ENCODE measurements around the gene KLF12. TPM values are rescaled to one million over a fixed set of nuclear protein-coding genes. Genes with fewer than 3 reads are reported as not detected.

The KLF12 gene
- 6.2 TPM for polyA plus RNA-seq
- long read RNA-seq, donor 1: 0 reads
- long read RNA-seq, donor 2: 0 reads
- long read RNA-seq, donor 3: 0 reads
- long read RNA-seq, donor 4: 0 reads
- long read RNA-seq, donor 5: 0 reads
- long read RNA-seq, donor 6: 0 reads
- long read RNA-seq, donor 7: 0 reads
- long read RNA-seq, donor 8: 0 reads
- long read RNA-seq, donor 9: 0 reads
- long read RNA-seq, donor 10: 0 reads
- long read RNA-seq, donor 11: 0 reads

DNA sequence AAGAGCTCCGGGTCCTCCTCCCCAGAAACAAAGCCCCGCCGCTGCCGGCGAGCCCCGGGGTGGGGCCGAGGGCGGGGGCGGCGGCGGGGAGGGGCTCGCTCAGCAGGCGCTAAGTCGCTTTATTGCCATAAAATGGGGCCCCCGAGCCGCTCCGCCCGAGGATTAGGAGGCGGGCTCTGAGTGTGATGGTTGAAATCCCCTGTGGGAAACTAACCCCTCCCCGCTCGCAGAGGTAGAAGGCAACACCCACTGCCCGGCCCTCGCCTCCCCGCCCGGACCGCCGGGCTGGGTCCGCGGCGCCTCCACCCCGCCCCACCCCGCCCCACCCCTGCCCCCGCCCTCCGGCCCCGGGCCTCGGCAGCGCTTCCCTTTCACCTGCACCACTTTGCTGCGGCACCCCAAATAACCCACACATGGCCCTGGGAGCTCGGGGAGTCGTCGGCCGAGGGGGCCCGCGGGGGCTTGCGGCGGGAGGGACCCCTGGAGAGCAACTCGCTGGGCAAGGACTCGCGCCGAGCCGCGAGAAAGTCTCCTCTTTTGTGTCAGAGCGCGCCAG lies at the start of gene KLF12:
TSS of gene KLF12 (minus strand) at position 184 of the 556 bp plus-strand sequence.
- Histone ChIP-seq H3K9me3 (ENCODE audit: control insufficient read depth, low read depth, low read length) (no peaks in the 10 kb centered on the region), H3K4me3 (ENCODE audit: low read length) (peak within 1 kb of the TSS; percentile 80), H3K27ac (ENCODE audit: low read length) (peak within 1 kb of the TSS; percentile 80), H3K4me1 (ENCODE audit: control insufficient read depth, insufficient read depth, low read length) (no peaks in the 10 kb centered on the region), H3K27me3 (ENCODE audit: control insufficient read depth, insufficient read depth, low read length) (no peaks in the 10 kb centered on the region), H3K36me3 (ENCODE audit: control insufficient read depth, insufficient read depth, low read length) (no peaks in the 10 kb centered on the region)
- DNase-seq: peak; percentile 82 to 90
- no CpG with 5 or more reads among the region's 54 CpGs for WGBS (ENCODE audit: insufficient coverage, low lambda C conversion rate)

DNA sequence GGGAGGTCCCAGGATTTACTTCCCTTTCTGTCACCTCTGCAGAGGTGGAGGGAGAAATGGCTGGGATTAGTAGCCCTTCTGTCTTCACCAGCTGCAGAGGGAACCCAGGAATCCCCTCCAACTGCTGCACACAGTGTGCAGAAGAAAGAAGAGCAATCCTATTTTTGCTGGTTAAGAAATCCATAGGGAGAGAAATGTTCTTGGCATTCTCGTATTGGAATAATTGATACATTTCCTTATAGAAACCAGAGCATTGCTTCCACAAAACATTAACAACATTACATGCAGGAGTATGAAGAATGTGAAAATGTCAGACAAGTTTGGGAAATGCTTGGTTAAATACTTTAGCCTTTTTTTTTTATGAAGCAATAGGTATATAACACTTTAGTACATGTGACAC lies 48.3 kb upstream of the KLF12 start:
- H3K36me3 ChIP-seq (ENCODE audit: control insufficient read depth, insufficient read depth, low read length): no peaks in the 10 kb centered on the region
- 80% methylated on average over 1 of the region's 1 CpG for WGBS (ENCODE audit: insufficient coverage, low lambda C conversion rate)

DNA sequence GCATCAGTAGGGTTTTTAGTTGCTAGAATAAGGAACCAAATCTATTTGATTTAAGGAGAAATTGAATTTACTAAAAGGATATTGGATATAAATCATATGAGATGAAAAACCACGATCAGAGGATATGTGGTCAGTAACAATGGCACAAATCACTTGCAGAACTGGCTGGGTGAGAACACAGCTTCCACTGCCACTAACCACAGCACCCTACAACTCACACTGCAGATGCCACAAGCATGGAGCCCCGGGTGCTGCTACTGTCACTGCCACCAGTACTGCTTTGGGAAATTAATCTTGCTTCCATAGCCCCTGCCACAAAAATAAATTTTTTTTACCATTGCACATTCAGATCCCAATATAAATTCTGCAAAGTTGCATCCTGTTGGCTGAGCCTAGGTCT lies 40.6 kb upstream of the KLF12 start:
- WGBS (ENCODE audit: insufficient coverage, low lambda C conversion rate): no CpG with 5 or more reads among the region's 2 CpGs
- Histone ChIP-seq H3K9me3 (ENCODE audit: control insufficient read depth, low read depth, low read length) (no peaks in the 10 kb centered on the region), H3K36me3 (ENCODE audit: control insufficient read depth, insufficient read depth, low read length) (no peaks in the 10 kb centered on the region), H3K27me3 (ENCODE audit: control insufficient read depth, insufficient read depth, low read length) (no peaks in the 10 kb centered on the region), H3K4me1 (ENCODE audit: control insufficient read depth, insufficient read depth, low read length) (no peaks in the 10 kb centered on the region), H3K27ac (ENCODE audit: low read length) (no peak overlapping the region), H3K4me3 (ENCODE audit: low read length) (no peak overlapping the region)
- no peak for DNase-seq

More for the DNA sequence above, 48.3 kb upstream of the KLF12 start:
- no peak for DNase-seq
- H3K27ac ChIP-seq (ENCODE audit: low read length): no peak overlapping the region
- no peak overlapping the region for H3K4me3 ChIP-seq (ENCODE audit: low read length)
- no peaks in the 10 kb centered on the region for H3K4me1 ChIP-seq (ENCODE audit: control insufficient read depth, insufficient read depth, low read length)
- no peaks in the 10 kb centered on the region for H3K27me3 ChIP-seq (ENCODE audit: control insufficient read depth, insufficient read depth, low read length)
- no peaks in the 10 kb centered on the region for H3K9me3 ChIP-seq (ENCODE audit: control insufficient read depth, low read depth, low read length)

DNA sequence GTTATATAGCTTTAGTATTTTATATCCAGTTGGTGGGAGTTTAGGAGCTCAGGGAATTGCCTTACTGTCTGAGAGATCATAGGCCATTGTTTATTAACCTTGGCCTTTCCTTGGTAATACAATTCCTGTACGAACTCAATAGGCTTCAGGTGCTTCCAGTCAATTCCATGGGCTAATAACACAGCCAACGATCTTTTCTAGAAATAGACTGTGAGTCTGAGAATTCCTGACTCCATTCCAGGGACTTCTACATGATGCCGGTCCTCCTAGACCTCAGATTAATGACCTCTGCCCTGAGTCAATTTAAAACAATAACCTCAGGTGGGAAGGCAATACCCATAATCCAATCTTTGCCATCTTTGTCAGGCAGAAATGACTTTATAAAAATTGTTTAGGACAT lies 39.6 kb upstream of the KLF12 start:
- no peaks in the 10 kb centered on the region for H3K27me3 ChIP-seq (ENCODE audit: control insufficient read depth, insufficient read depth, low read length)
- no peaks in the 10 kb centered on the region for H3K9me3 ChIP-seq (ENCODE audit: control insufficient read depth, low read depth, low read length)
- H3K4me1 ChIP-seq (ENCODE audit: control insufficient read depth, insufficient read depth, low read length): peaks cover under 1% of the 10 kb centered on the region
- no peak for DNase-seq
- no peak overlapping the region for H3K4me3 ChIP-seq (ENCODE audit: low read length)
- no peaks in the 10 kb centered on the region for H3K36me3 ChIP-seq (ENCODE audit: control insufficient read depth, insufficient read depth, low read length)
- no CpG with 5 or more reads among the region's 3 CpGs for WGBS (ENCODE audit: insufficient coverage, low lambda C conversion rate)
- H3K27ac ChIP-seq (ENCODE audit: low read length): no peak overlapping the region

DNA sequence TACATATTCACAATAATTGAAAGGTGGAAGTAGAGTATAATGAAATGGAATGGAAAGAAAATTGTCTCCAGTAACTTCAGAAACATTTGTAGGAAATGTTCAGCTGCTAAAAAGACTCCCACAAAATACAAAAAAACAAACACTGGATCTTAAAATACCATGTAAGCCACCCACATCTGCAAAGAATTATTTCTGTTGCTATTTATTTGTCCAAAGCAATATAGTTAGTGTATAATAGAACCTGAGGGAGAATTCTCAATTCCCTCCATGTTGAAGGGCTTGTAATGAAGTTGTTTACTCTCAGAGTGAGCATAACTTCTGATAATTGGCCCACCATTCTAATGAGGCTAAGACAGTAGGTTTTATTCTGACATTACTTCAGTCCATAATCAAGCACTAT lies 37.4 kb upstream of the KLF12 start:
- no peaks in the 10 kb centered on the region for H3K9me3 ChIP-seq (ENCODE audit: control insufficient read depth, low read depth, low read length)
- H3K27ac ChIP-seq (ENCODE audit: low read length): no peak overlapping the region
- DNase-seq: no peak
- peaks cover 7% of the 10 kb centered on the region for H3K4me1 ChIP-seq (ENCODE audit: control insufficient read depth, insufficient read depth, low read length)
- H3K4me3 ChIP-seq (ENCODE audit: low read length): no peak overlapping the region
- no peaks in the 10 kb centered on the region for H3K36me3 ChIP-seq (ENCODE audit: control insufficient read depth, insufficient read depth, low read length)
- H3K27me3 ChIP-seq (ENCODE audit: control insufficient read depth, insufficient read depth, low read length): no peaks in the 10 kb centered on the region

DNA sequence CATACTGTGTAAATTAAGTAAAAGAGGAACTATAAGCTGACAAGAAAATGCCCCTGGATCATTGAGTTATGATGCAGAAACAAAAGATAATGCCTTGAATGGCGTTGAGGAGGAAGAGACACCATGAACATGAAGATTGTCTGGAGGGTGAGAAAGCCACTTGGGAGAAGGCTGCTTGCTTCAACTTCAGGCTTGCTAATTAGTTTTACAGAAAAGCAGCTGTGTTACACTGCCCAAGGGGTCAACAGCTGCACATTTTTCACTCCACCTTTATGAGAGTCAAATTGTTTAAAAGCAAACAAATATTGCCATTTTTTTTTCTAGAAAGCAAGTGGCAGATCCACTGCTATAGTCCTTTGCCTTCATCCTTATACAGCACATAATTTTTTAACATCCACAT lies 35.5 kb upstream of the KLF12 start:
- WGBS (ENCODE audit: insufficient coverage, low lambda C conversion rate): no CpG with 5 or more reads among the region's 1 CpG
- Histone ChIP-seq H3K9me3 (ENCODE audit: control insufficient read depth, low read depth, low read length) (no peaks in the 10 kb centered on the region), H3K27ac (ENCODE audit: low read length) (no peak overlapping the region), H3K27me3 (ENCODE audit: control insufficient read depth, insufficient read depth, low read length) (no peaks in the 10 kb centered on the region), H3K4me3 (ENCODE audit: low read length) (no peak overlapping the region), H3K36me3 (ENCODE audit: control insufficient read depth, insufficient read depth, low read length) (no peaks in the 10 kb centered on the region), H3K4me1 (ENCODE audit: control insufficient read depth, insufficient read depth, low read length) (peaks cover 7% of the 10 kb centered on the region)
- DNase-seq: no peak

DNA sequence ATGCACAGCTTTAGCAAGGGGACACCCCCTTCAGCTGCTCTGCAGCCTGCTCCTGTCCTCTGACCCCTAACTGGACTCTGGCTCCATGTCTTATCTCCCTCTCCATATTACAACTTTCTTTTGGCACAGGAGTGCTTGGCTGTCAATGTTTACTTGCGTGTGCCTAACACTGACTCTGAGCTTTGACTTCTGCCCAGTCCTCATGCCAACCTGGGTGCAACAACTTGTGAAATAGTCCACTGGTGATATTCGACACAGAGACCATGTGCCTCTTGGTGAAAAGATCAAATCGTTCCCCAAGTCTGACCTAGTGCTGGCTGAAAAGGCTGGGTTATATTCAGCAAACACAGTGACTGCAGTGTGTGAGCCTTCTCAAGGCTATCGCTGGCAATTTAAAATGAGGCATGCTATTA lies 34.1 kb upstream of the KLF12 start:
- no peaks in the 10 kb centered on the region for H3K27me3 ChIP-seq (ENCODE audit: control insufficient read depth, insufficient read depth, low read length)
- peaks cover 7% of the 10 kb centered on the region for H3K4me1 ChIP-seq (ENCODE audit: control insufficient read depth, insufficient read depth, low read length)
- no peaks in the 10 kb centered on the region for H3K36me3 ChIP-seq (ENCODE audit: control insufficient read depth, insufficient read depth, low read length)
- no peaks in the 10 kb centered on the region for H3K9me3 ChIP-seq (ENCODE audit: control insufficient read depth, low read depth, low read length)
- no peak overlapping the region for H3K27ac ChIP-seq (ENCODE audit: low read length)
- no peak overlapping the region for H3K4me3 ChIP-seq (ENCODE audit: low read length)
- WGBS (ENCODE audit: insufficient coverage, low lambda C conversion rate): 40% methylated on average over 1 of the region's 4 CpGs
- DNase-seq: peak; percentile 51 to 76

DNA sequence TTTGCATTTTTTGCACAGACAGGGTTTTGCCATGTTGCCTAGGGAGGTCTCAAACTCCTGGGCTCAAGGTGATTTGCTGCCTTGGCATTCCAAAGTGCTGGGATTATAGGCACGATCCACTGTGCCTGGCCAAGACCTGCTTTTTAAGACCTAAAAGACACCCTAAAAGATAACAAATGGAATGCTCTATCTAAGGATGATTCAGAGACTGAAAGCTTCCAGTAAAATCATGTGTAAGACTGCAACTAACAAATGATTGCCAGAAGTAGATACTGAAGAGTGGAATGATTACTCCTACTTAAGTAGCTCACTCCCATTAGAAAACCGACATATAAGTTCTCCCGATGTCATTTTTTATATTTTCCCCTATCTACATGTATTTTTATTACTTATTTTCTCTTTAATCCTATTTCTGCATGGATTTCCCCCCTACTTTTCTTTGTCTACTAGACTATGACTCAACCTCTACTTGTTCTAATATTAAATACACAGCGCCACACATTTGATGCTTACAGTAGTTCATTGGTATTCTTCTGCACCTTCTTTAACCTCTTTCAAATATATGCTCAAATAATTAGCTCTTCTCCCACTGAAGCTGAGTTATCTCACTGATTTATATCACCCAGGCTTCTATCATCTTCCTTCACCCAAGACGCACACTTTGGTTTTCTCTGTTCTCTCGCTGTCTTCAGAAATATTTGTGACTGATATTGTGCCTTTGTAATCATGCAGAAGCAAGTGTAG lies 32.2 kb upstream of the KLF12 start:
- WGBS (ENCODE audit: insufficient coverage, low lambda C conversion rate): 100% methylated on average over 2 of the region's 6 CpGs
- Histone ChIP-seq H3K4me3 (ENCODE audit: low read length) (no peak overlapping the region), H3K4me1 (ENCODE audit: control insufficient read depth, insufficient read depth, low read length) (peaks cover 7% of the 10 kb centered on the region), H3K27me3 (ENCODE audit: control insufficient read depth, insufficient read depth, low read length) (no peaks in the 10 kb centered on the region), H3K27ac (ENCODE audit: low read length) (no peak overlapping the region), H3K36me3 (ENCODE audit: control insufficient read depth, insufficient read depth, low read length) (no peaks in the 10 kb centered on the region), H3K9me3 (ENCODE audit: control insufficient read depth, low read depth, low read length) (no peaks in the 10 kb centered on the region)
- no peak for DNase-seq

DNA sequence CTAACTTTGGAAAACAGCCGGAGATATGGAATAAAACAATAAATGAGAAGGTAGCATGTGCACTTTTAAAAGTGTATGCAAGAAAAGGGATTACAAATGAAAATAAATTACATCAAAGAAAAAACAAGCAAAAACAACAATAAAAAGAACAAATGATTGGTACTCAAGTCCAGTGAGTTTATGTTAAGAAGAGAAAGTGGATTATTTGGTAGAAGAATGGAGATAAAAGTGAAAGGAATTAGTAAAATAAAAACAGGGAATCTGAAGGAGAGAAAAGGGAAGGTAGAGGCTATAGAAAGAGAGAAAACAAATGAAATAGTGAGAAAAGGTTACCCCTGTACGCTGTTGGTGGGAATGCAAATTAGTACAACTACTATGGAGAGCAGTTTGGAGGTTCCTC lies 28.6 kb upstream of the KLF12 start:
- no peak overlapping the region for H3K27ac ChIP-seq (ENCODE audit: low read length)
- H3K36me3 ChIP-seq (ENCODE audit: control insufficient read depth, insufficient read depth, low read length): no peaks in the 10 kb centered on the region
- DNase-seq: no peak
- WGBS (ENCODE audit: insufficient coverage, low lambda C conversion rate): 60% methylated on average over 1 of the region's 2 CpGs
- no peak overlapping the region for H3K4me3 ChIP-seq (ENCODE audit: low read length)
- no peaks in the 10 kb centered on the region for H3K9me3 ChIP-seq (ENCODE audit: control insufficient read depth, low read depth, low read length)
- no peaks in the 10 kb centered on the region for H3K27me3 ChIP-seq (ENCODE audit: control insufficient read depth, insufficient read depth, low read length)
- H3K4me1 ChIP-seq (ENCODE audit: control insufficient read depth, insufficient read depth, low read length): no peaks in the 10 kb centered on the region

DNA sequence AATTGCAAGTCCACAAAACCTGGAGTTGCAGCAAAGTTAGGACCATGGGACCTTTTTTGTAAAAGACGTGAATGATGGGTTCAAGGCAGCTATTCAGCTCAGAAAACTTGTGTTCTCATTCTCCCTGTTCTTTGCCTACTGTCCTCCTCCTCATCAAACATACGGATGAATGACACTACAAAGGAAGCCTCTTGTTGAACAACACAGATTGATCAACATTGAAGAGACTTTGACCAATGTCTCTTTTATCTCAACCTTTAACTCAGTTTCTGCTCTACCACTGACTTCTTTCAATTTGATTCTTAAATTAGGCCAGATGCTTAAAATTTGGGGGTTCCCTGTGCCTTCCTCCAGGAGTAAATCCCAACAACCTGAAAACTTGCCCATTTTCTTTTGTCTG lies 27.9 kb upstream of the KLF12 start:
- WGBS (ENCODE audit: insufficient coverage, low lambda C conversion rate): 60% methylated on average over 1 of the region's 2 CpGs
- Histone ChIP-seq H3K9me3 (ENCODE audit: control insufficient read depth, low read depth, low read length) (no peaks in the 10 kb centered on the region), H3K27ac (ENCODE audit: low read length) (no peak overlapping the region)

More for the DNA sequence above, 27.9 kb upstream of the KLF12 start:
- no peak for DNase-seq
- no peaks in the 10 kb centered on the region for H3K4me1 ChIP-seq (ENCODE audit: control insufficient read depth, insufficient read depth, low read length)
- H3K36me3 ChIP-seq (ENCODE audit: control insufficient read depth, insufficient read depth, low read length): no peaks in the 10 kb centered on the region
- H3K4me3 ChIP-seq (ENCODE audit: low read length): no peak overlapping the region
- H3K27me3 ChIP-seq (ENCODE audit: control insufficient read depth, insufficient read depth, low read length): no peaks in the 10 kb centered on the region
